NCI-H345 treated with DMSO at 0.1 percent for 48 hours (cell line): ENCODE results near the gene PHLDA3.

ENCODE experiments used
- DNase-seq: peaks from one replicate; lab custom pipeline; 2025; ENCODE audit not compliant: unreplicated experiment; lab: John Stamatoyannopoulos, UW

Gene PHLDA3

GRCh38 chr1:201433609-201434008, 35.4 kb downstream of the PHLDA3 start:
- DNase-seq = no peak

- no peak for DNase-seq
Measured at GRCh38 chr1:201430776-201431175, 38.2 kb downstream of the PHLDA3 start.

GRCh38 chr1:201429736-201430501, 39.1 kb downstream of the PHLDA3 start:
- DNase-seq = no peak

DNA sequence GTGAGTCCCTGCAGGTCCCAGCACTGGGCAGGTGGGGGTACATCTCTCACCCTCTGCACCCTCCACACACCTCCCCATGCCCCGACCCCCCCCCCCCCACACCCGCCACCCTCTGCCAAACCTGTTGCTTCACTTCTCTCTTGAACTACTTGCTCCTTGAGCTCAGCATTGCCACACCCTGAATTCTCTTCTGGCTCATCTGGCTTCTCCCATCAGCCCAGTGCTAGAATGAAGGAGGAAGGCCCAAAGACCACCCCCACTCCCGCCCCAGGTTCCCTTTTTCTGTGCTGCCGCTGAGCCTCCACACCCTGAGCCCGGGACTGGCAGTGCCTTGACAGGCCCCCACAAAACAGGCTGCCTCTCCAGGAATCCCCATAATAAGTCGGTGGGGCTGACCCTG, 41.0 kb downstream of the PHLDA3 start:
- no peak for DNase-seq

DNA sequence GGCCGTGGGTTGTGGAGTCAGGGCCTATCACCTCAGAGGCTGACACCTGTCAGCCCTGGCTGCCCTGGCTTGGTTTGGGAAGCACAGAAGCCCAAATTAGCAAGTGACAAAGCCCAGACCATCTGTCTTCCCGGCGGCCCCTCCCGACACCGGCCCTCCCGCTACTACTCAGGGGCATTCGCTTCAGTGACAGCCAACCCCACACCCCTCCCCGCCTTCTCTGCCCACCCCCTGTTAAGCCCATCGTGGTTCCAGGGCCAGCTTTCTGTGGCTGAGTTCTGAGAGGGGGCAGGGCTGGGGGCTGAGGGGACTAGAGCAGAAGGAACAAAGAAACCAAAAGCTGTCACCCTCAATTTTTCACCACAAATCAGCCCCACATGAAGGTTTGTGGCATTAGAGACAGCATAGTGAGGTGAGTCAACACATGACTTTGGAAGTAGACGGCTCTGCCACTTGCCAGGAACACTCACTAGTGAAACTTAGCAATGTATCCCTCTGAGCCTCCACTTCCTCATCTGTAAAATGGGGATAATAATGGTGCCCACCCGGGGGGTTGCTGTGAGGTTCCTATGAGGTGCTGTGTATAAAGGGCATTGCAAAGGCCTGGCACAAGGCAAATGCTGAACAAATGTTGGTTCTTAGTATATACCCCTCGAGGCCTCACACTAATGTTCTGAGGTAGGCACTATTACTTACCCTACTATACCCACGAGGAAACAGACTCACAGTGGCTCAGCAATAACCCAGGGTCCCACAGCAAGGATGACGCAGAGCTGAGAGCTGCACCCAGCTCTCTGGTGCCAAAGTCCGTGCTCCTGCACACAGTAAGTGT, 42.3 kb downstream of the PHLDA3 start:
- no peak for DNase-seq

GRCh38 chr1:201424146-201424545, 44.8 kb downstream of the PHLDA3 start:
- no peak for DNase-seq

DNA sequence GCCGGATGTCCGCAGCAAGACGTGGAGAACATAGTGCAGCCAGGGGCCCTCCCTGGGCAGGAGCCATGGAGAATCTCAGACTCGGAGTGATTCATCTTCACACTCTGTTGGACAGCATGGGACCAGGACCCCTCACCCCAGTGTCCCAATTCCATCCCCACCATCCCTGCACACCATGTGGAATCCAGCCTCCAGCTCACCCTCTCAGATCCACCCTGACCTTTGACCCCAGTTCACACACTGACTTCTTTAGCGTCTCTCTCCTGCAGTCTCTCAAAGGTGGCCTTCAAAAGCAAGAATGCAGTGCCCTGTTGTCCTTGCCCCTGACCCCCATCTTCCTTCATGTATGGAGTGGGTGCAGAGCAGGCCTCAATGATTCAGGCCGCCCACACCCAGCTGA, 45.3 kb downstream of the PHLDA3 start:
- no peak for DNase-seq

DNA sequence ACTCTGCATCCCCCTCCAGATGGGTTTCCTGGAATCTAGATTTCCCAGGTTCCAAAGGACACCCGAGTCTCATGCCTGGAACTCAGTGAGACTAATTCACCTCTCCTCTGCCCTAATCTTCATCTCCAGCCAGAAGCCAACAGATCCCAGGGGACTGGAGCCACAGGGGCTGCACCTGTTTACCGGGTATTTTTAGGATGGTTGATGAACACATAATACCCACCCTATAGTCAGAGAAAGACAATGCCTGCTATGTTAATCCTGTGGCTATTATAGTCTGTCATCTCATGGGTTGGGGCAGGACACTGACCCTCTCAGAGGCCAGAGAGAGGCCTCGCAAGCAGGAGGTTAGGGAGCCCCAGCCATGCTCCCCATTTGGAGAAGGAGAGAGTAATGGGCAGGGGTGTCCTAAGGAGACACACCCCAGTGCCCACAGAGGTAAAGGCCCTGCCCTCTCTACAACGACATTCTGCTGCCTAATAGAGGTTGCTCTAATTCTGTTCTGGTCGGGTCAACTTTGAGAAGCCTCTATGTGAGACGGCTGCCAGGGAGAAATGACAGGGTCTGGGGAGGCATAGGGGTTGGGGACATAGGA, 46.5 kb downstream of the PHLDA3 start:
- no peak for DNase-seq

- DNase-seq = no peak
Measured at GRCh38 chr1:201422026-201422425, 47.0 kb downstream of the PHLDA3 start.

DNA sequence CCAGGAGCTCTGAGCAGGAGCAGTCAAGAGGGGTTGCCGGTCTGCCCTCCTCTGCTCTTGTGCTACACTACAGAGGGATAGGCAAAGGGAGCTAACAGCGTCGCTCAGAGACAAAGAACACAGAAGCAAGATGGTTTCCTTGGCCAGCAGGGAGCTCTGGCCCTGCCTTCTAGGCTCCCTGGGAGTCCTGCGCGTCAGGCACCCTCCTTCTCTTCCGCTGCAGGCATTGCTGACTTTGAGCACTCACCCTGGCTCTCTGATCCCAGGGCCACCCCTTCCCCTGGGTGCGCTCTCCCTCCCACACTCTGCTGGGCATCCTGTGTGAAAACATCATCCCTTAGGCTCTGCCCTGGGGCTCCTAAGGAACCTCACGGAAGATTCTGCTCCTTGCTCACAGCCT, 47.9 kb downstream of the PHLDA3 start:
- DNase-seq = no peak

DNA sequence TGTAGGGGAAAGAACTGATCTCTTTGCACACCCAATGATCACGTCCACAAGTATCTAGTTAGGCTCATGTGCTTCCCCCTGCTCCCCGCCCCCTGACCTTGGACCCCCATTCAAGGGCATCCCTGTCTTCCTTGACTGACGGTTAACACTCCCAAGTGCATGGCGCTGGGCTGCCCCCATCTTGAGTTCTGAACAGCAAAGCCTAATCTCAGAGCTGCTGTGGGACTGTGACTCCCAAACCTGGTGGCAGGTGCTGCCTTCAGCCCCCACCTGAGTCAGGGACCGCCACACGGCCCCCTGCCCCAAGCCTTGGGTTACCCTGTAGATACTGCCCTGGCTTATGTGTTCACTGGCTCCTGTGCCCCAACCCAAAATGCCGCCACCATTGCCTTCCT, 48.4 kb downstream of the PHLDA3 start:
- DNase-seq = no peak

GRCh38 chr1:201419746-201420607, 49.0 kb downstream of the PHLDA3 start:
- DNase-seq = no peak

- no peak for DNase-seq
Measured at GRCh38 chr1:201419256-201419655, 49.7 kb downstream of the PHLDA3 start.

GRCh38 chr1:201418461-201418860, 50.5 kb downstream of the PHLDA3 start:
- DNase-seq = no peak
